GM18909 (cell line): ENCODE data around the gene KIF5A.
"Not testable (repeated sequence)": the region's sequence is repeated elsewhere in the genome, so short reads cannot be mapped to it uniquely, and the experiment has no call there.

Source experiments
- ATAC-seq: cut with Tn5 transposase; IDR thresholded peaks from one replicate; pipeline ENCODE4 v1.9.1; 2021; ENCODE audit warnings: mild to moderate bottlenecking; ENCODE audit not compliant: unreplicated experiment, poor library complexity

The KIF5A gene

DNA sequence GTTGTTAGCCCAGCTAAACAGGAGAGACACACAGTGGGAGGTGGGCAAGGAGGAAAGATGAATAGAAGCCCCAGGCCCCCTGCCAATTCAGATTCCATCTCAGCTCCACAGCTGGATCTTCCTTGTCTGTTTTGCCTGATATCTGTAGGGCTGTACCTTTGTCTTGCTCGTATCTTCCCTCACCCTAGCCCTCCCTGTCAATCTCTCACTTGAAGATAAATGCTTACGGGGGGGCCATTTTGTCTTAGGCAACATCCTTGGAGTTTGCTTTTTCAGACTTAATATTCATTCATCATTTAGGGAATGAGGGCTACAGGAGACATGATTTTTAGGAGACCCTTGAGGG lies 2.4 kb downstream of the KIF5A start:
- no peak for ATAC-seq

DNA sequence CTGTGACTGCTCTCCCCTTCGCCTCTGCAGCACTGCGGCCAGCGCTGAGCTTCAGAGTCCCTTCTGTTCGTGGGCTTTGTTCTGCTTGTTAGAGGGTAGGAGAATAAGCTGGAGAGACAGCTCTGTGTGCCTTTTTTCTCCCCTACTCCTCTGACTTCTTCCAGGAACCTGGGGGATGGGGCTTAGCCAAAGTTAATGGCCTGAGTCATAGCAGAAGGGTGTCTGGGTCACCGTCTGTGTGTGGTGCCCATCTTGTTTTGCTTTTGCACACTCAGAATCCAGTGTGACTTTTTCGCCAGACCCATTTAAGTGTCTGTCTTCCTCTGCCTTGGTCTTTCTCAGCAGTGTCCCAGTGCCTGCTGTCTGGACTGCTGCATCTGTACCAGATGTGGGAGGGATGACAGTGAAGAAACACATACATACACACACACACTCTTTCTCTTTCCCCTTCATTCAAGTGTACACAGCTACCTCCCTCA lies 3.0 kb downstream of the KIF5A start:
- ATAC-seq: no peak

DNA sequence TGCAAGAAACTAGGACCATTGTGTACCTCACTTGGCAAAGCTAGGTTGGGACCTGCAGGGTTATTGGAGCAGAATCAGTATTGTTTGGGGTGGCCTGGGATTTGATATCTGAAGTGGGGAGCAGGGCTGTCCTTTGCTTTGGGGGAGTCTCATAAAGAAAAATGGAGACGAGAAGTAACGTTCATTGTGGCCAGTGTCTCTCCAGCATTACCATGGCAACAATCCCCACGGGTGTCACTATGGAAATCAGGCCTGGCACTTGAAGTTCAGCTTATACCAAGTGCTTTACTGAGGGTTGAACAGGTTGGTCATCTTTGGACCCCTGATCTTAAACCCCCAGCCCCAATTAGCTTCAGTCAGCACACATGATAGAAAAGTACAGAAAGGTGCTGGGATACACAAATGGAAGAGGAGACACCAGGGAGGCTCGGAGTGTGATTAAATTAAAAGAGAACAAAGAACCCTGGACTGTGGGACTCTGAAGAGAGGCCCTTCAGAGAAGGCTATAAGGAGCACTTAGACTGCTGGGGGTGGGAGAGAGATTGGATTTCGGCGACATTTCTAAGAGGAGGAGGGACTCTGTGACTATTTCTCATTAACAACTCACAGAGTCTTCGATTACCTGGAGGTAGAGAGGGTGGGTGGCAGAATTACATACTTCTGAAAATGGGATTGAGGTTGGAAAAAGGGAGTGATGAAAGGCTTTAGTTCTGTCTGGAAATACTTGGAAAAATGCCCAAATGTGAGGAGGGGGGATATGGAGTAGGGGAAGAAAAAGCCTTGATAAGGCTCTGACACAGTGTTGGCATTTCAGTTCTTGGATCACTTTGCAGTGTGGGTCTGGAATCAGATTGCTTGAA lies 3.7 kb downstream of the KIF5A start:
- ATAC-seq: no peak

DNA sequence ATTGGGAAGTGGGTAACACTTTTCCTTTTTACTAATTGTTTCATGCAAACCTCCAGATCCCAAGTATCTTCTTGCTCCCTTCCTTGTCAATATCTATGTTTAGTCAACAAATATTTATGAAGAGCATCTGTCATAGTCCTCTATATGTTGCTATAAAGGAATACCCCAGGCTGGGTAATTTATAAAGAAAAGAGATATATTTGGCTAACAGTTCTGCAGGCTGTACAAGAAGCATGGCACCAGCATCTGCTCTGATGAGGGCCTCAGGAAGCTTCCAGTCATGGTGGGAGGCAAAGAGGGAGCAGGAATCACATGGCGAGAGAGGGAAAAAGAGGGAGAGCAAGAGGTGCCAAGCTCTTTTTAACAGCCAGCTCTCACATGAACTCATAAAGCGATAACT lies 4.6 kb downstream of the KIF5A start:
- ATAC-seq: no peak

DNA sequence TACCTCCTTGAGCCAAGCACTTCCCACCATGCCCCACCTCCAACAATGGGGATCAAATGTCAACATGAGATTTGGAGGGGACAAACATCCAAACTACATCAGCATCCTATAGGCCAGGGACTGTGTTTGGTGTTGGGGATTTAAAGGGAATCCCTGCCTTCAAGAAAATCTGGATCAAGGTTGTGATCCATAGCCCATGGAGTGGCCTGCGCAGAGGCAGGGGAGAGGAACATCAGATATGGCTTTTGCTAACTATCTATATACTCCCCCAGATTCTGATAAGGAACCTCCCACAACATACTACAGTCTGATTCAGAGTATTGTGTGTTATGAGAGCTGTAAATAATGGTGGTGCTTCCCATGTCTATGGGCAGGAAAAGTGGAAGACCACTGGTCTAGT lies 5.1 kb downstream of the KIF5A start:
- ATAC-seq: no peak

DNA sequence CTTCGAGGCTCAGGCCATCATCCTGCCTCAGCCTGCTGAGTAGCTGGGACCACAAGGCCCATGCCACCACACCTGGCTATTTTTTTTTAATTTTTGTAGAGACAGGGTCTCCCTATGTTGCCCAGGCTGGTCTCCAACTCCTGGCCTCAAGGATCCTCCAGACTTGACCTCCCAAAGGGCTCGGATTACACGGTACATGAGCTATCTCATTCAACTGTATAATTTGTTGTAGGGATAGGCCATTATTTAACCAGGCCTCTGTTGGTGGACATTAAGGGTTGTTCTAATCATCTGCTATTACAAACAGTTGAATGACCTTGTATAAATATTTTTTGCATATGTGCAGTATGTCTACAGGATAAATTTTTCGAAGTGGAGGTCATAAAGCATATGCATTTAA lies 9.0 kb downstream of the KIF5A start:
- ATAC-seq: no peak

DNA sequence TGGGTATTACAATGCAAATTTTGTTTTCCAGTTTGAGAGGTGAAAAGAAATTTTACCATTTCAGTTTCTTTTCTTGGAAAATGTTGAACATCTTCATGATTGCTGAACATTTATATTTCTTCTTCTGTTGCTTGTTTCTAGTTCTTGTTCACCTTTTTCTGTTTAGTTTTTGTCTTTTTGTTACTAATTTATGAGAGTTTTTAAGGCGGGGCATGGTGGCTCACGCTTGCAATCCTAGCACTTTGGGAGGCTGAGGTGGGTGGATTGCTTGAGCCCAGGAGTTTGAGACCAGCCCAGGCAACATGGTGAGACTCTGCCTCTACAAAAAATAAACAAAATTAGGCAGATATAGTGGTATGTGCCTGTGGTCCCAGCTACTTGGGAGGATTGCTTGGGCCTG lies 10.7 kb downstream of the KIF5A start:
- no peak for ATAC-seq

DNA sequence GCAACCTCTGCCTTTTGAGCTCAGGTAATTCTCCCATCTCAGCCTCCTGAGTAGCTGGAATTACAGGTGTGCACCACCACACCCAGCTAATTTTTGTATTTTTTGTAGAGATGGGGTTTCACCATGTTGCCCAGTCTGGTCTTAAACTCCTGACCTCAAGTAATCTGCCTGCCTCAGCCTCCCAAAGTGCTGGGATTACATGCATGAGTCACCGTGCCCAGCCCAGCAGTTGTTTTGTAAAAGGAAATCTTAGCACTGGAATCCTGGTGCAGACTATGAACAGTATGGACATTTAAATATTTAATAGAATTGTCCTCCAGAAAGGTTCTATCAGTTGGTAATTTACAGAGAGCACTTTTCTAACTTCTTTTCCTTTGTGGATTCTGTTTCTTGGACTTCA lies 11.3 kb downstream of the KIF5A start:
- not testable (repeated sequence) for ATAC-seq

DNA sequence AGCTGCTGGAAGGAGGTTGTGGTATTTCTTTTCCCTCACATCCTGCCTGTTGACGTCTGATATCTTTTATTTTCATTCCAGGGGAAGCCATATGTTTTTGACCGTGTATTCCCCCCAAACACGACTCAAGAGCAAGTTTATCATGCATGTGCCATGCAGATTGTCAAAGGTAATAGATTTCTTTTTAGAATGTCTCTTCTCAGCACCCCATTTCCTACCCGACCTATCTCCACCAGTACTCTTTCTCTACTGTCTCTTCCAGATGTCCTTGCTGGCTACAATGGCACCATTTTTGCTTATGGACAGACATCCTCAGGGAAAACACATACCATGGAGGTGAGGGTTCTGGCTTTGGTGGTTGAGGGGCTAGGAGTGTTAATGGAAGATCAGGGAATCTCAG lies 13.5 kb downstream of the KIF5A start:
- no peak for ATAC-seq

DNA sequence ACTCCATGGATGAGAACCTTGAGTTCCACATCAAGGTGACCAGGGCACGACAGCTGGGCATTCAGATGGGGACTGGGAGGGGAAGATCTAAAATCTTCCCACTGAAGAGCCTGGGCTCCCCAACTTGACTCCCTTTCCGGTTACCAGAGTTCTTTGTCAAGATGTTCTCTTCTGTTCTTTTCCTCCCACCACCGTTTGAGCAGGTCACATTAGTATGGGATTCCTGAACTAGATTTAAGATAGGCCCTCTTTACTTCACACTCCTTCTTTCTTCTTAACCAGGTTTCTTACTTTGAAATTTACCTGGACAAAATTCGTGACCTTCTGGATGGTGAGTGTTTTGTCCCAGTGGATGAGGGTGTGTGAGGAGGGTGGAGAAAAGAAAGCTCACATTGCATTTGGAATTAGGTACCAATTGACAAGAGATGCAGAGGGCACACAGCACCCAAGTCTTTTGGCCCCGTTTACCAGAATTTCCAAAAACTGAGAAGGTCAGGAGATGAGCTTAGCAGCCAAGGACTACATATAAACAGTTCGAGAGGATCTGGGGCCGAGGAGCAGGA lies 14.4 kb downstream of the KIF5A start:
- ATAC-seq: no peak

DNA sequence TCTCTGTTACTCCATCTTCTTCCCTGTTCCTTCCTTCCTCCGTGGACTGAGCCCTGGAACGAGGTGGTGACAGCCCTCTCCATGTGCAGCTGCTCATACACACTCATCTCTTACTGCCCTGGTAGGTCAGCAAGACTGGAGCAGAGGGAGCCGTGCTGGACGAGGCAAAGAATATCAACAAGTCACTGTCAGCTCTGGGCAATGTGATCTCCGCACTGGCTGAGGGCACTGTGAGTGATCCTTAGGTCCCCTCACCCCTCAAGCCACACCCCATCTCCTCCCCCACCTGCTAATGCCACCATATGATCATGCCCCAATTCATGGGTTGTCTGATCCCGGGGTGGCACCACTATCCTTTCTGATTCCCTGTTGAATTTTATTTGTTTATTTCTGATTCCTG lies 19.0 kb downstream of the KIF5A start:
- no peak for ATAC-seq

DNA sequence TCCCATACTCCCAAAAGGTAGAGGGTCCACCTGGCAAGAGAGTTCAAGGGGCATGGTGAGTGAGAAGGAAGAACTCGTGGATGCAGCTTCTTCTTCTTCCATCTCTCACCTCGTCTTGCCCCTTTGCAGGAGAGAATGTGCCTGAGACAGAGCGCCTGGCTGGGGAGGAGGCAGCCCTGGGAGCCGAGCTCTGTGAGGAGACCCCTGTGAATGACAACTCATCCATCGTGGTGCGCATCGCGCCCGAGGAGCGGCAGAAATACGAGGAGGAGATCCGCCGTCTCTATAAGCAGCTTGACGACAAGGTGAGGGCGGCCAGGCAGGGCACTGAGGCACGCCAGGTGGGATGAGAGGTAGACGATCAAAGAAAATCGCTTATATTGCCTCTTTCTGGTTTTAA lies 20.0 kb downstream of the KIF5A start:
- ATAC-seq: no peak

DNA sequence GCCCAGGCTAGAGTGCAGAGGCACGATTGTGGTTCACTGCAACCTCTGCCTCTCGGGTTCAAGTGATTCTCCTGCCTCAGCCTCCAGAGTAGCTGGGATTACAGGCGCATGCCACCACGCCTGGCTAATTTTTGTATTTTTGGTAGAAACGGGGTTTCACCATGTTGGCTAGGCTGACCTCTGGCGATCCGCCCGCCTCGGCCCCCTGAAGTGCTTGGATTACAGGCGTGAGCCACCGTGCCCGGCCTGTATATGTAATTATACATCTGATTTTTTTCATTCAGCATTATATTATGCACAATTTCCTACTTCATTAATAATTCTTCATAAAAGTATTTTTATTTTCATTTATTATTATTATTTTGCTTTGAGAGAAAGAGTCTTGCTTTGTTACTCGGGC lies 20.6 kb downstream of the KIF5A start:
- not testable (repeated sequence) for ATAC-seq

DNA sequence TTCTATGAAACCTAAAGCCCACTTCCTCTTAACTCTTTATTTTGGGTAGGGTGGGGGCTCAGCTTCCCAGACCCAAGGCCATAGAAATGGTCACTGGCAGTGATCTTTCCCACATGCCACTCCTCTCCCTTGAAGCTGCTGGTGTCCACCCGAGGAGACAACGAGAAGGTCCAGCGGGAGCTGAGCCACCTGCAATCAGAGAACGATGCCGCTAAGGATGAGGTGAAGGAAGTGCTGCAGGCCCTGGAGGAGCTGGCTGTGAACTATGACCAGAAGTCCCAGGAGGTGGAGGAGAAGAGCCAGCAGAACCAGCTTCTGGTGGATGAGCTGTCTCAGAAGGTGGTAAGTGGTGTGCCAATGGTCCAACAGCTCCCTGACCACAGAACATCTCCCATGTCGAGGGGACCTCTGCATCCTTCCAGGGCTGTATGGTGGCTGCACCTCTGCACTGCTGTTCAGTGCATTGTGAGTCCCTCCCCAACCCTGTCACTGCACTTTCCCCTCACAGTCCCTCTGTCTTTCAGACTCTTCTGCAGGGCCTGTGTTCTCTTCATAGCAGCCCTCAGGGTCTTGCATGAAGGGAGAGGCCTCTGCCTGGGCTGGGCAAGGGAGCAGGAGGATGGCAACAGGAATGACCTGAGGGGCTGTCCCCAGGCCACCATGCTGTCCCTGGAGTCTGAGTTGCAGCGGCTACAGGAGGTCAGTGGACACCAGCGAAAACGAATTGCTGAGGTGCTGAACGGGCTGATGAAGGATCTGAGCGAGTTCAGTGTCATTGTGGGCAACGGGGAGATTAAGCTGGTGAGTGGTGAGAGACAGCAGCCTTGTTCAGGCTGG lies 22.3 kb downstream of the KIF5A start:
- ATAC-seq: no peak

DNA sequence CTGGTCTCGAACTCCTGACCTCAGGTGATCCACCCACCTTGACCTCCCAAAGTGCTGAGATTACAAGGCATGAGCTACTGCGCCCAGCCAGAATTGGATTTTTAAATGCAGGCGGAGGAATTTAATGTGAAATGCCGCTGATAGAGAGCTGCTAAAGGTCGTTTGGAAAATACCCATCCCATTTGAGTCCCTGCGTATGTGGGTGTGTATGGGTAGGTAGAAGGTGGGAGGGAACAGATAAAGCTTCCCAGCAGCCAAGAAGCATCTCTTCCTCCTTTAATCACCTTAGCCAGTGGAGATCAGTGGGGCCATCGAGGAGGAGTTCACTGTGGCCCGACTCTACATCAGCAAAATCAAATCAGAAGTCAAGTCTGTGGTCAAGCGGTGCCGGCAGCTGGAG lies 25.0 kb downstream of the KIF5A start:
- ATAC-seq: no peak

DNA sequence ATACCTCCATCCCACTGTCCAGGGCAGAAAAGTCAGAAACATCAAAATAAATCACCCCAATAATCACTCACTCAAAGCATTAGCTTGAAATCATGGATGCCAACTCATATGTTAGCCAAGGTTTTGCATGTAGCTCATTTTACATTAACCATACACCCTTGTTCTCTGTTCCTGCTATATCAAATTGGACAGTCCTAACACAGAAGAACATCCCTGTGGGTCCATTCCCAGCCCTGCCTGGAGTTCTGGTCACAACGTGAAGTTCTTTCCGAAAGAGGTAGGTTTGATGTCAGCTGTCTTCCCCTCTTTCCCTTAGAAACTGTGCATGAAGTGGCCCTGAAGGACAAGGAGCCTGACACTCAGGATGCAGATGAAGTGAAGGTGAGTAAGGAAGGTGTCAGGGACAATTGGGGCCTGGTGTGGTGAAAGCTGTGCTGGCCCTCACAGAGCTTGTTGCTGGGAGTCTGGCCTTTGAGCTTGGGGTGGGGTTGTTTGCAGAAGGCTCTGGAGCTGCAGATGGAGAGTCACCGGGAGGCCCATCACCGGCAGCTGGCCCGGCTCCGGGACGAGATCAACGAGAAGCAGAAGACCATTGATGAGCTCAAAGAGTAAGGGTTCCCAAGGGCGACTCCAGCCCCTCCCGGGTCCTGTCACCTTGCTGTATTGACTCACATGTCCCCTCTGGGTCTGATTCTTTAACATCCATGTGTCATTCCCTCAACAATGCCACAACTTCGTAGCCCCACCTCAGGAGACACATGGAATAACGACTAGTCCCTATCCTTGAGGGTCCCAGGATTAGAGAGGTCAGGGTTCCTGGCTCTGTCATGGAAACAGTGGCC lies 26.1 kb downstream of the KIF5A start:
- ATAC-seq: no peak

DNA sequence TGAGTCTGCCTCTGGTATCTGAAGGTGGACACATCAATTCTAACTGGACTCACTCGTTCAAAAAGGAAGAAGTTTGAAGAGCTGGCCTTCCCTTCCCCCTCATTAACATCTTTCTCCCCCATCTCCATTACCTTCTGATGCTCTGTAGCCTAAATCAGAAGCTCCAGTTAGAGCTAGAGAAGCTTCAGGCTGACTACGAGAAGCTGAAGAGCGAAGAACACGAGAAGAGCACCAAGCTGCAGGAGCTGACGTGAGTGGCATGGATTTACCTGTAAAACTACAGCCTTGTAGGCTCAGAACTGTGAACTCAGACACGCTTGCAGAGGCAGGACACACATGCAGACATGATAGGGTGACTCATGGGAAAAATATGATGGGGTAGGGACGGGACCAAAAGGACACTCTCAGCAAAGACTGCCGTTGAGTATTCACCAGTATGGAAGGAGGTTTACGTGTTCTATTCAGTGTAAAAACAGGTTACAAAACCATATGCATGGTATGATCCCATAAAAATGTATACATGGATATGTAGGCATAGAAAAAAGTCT lies 26.8 kb downstream of the KIF5A start:
- no peak for ATAC-seq

DNA sequence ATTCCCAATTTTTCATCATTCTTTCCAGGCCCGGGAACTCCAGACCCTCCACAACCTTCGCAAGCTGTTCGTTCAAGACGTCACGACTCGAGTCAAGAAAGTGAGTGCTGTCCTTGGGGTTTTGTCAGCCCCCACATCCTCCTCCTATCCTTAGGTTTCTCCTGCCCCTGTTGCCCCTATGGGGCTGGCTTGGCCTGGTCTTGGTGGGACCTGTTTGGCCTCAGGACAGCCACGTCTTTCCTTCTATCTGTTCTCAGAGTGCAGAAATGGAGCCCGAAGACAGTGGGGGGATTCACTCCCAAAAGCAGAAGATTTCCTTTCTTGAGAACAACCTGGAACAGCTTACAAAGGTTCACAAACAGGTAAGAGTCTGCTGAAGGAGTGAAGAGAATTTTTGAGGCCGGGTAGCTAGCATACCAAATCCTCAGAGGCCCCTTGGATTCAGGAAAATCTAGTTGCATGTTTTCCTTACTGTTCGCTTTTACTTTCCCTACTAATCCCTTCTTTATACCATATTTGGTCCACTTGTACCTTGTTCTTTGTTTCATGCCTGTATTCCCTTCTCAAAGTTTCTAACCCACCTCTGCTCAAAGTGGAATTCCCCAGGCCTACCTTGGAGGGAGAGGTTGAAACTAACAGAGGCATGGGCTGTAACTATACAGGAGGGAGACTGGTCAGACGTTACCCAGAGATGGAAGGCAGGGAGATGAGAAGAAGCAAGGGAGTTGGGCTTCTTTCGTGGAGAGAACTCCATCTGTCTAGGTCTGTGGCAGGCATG lies 28.3 kb downstream of the KIF5A start:
- ATAC-seq: no peak

DNA sequence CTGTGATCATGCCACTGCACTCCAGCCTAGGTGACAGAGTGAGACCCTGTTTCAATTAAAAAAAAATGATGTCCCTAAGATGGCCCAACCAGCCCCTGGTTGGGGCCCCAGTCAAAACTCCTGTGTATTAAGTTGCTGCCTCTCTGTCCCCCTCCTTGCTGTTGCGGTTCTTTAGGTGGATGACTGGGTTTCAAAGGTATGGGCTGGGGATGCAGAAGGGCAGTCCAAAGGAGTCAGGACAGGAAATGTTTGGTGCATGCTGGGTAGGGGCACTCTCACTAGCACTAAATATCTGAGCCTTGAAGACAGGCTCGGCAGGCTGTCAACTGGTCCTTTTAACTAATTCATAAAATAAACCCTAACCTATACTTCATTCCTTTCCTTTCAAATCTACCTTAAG lies 29.2 kb downstream of the KIF5A start:
- ATAC-seq: no peak
